Peyer's patch (tissue), 4 donors: Measurements from ENCODE around the gene RELN.

Experiments
- CTCF ChIP-seq, 6 experiments: fragments of 450-650 bp in 4 of 6; fragments of 200-600 bp in 2 of 6; sonication (generic) in 1 of 6; IDR thresholded peaks; one replicate each; pipeline ENCODE4 v1.5.1; 2017 to 2019; ENCODE audit warnings: antibody characterized with exemption in 6 of 6, mild to moderate bottlenecking in 3 of 6, moderate library complexity in 1 of 6
- POLR2A ChIP-seq, 2 donors: fragments of 450-650 bp; IDR thresholded peaks; one replicate each; pipeline ENCODE4 v1.5.1; 2017; ENCODE audit warnings: antibody characterized with exemption in 2 of 2, mild to moderate bottlenecking in 2 of 2, moderate library complexity in 2 of 2

- no peak for TF ChIP-seq POLR2A (IDR thresholded peaks at IDR 0.05)
- TF ChIP-seq CTCF (IDR thresholded peaks at IDR 0.05): no peak
These were observed 60.9 kb downstream of the RELN start for GRCh38 chr7:103928581-103928980.
